ENCODE measurements around the gene SLC16A1.

The SLC16A1 gene

DNA sequence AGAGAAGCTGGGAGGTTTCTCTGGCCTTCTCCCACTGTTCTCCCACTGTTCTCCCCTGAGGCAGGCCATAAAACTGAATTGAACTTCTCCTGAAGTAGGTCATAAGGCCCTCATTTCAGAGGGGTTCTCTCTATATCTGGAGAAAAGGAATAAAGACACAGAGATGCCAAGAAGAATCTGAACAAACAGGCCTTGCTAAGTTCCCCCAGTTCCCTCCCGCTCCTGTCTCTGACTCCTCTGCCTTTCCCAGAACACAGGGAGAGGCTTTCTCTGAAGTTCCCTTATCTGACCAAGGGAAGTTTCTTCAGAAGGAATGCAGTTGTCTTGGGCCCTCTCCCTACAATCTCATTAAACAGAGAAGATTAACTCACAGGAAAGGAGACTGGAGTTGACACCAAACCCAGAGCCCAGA is 83.4 kb downstream of the SLC16A1 start:
- H3K9me3 ChIP-seq (ENCODE audit: control insufficient read depth in 5 of 5, low read length in 5 of 5): no peaks in the 10 kb centered on the region
- H3K4me3 ChIP-seq (ENCODE audit: low read depth in 1 of 5, low read length in 5 of 5): no peak overlapping the region
- no peak overlapping the region for H3K27ac ChIP-seq (ENCODE audit: low read depth, low read length)
- H3K36me3 ChIP-seq (ENCODE audit: control insufficient read depth in 5 of 5, insufficient read depth in 5 of 5, low read length in 5 of 5): no peaks in the 10 kb centered on the region
- peaks cover 0 to 13% (median 8%) of the 10 kb centered on the region in 5 donors for H3K4me1 ChIP-seq (ENCODE audit: control insufficient read depth in 5 of 5, insufficient read depth in 5 of 5, low read length in 5 of 5)
- H3K9ac ChIP-seq (ENCODE audit: low read length in 5 of 5): peak overlapping the region in 2 of 5 donors; percentile 25 to 32
- H3K27me3 ChIP-seq (ENCODE audit: control insufficient read depth in 5 of 5, insufficient read depth in 4 of 5, low read length in 5 of 5): no peaks in the 10 kb centered on the region

GRCh38 chr1:112870887-112871646 is 84.9 kb downstream of the SLC16A1 start:
- Histone ChIP-seq H3K27me3 (ENCODE audit: control insufficient read depth in 5 of 5, insufficient read depth in 4 of 5, low read length in 5 of 5) (no peaks in the 10 kb centered on the region), H3K4me1 (ENCODE audit: control insufficient read depth in 5 of 5, insufficient read depth in 5 of 5, low read length in 5 of 5) (peaks cover 0 to 13% (median 8%) of the 10 kb centered on the region in 5 donors), H3K9me3 (ENCODE audit: control insufficient read depth in 5 of 5, low read length in 5 of 5) (no peaks in the 10 kb centered on the region), H3K27ac (ENCODE audit: low read depth, low read length) (no peak overlapping the region), H3K4me3 (ENCODE audit: low read depth in 1 of 5, low read length in 5 of 5) (no peak overlapping the region), H3K36me3 (ENCODE audit: control insufficient read depth in 5 of 5, insufficient read depth in 5 of 5, low read length in 5 of 5) (no peaks in the 10 kb centered on the region), H3K9ac (ENCODE audit: low read length in 5 of 5) (no peak overlapping the region)

DNA sequence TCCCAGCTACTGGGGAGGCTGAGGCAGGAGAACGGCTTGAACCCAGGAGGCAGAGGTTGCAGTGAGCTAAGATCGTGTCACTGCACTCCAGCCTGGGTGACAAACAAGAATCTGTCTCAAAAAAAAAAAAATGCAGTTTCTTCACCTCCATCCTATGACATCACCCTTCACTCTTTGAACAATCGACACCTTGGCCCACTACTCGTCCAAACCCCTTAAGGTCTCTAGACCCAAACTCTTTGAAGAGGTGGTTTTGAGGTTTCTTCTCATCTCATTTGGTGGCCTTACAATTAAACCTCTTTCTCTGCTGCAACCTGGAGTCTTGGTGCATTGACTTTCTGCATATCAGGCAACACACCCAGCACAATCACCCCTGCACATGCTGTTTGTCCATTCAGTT is 86.1 kb downstream of the SLC16A1 start:
- Histone ChIP-seq H3K4me3 (ENCODE audit: low read depth in 1 of 5, low read length in 5 of 5) (no peak overlapping the region), H3K4me1 (ENCODE audit: control insufficient read depth in 5 of 5, insufficient read depth in 5 of 5, low read length in 5 of 5) (peaks cover 0 to 13% (median 8%) of the 10 kb centered on the region in 5 donors), H3K9ac (ENCODE audit: low read length in 5 of 5) (no peak overlapping the region), H3K27ac (ENCODE audit: low read depth, low read length) (no peak overlapping the region), H3K36me3 (ENCODE audit: control insufficient read depth in 5 of 5, insufficient read depth in 5 of 5, low read length in 5 of 5) (no peaks in the 10 kb centered on the region), H3K9me3 (ENCODE audit: control insufficient read depth in 5 of 5, low read length in 5 of 5) (no peaks in the 10 kb centered on the region), H3K27me3 (ENCODE audit: control insufficient read depth in 5 of 5, insufficient read depth in 4 of 5, low read length in 5 of 5) (no peaks in the 10 kb centered on the region)

GRCh38 chr1:112868191-112868590 is 87.8 kb downstream of the SLC16A1 start:
- Histone ChIP-seq H3K4me1 (ENCODE audit: control insufficient read depth in 5 of 5, insufficient read depth in 5 of 5, low read length in 5 of 5) (peaks cover 0 to 11% (median 8%) of the 10 kb centered on the region in 5 donors), H3K36me3 (ENCODE audit: control insufficient read depth in 5 of 5, insufficient read depth in 5 of 5, low read length in 5 of 5) (no peaks in the 10 kb centered on the region), H3K9me3 (ENCODE audit: control insufficient read depth in 5 of 5, low read length in 5 of 5) (no peaks in the 10 kb centered on the region), H3K27me3 (ENCODE audit: control insufficient read depth in 5 of 5, insufficient read depth in 4 of 5, low read length in 5 of 5) (no peaks in the 10 kb centered on the region), H3K27ac (ENCODE audit: low read depth, low read length) (no peak overlapping the region), H3K4me3 (ENCODE audit: low read depth in 1 of 5, low read length in 5 of 5) (no peak overlapping the region), H3K9ac (ENCODE audit: low read length in 5 of 5) (no peak overlapping the region)

- Histone ChIP-seq H3K9me3 (ENCODE audit: control insufficient read depth in 5 of 5, low read length in 5 of 5) (no peaks in the 10 kb centered on the region), H3K27ac (ENCODE audit: low read depth, low read length) (no peak overlapping the region), H3K36me3 (ENCODE audit: control insufficient read depth in 5 of 5, insufficient read depth in 5 of 5, low read length in 5 of 5) (no peaks in the 10 kb centered on the region), H3K4me3 (ENCODE audit: low read depth in 1 of 5, low read length in 5 of 5) (no peak overlapping the region), H3K9ac (ENCODE audit: low read length in 5 of 5) (no peak overlapping the region), H3K27me3 (ENCODE audit: control insufficient read depth in 5 of 5, insufficient read depth in 4 of 5, low read length in 5 of 5) (no peaks in the 10 kb centered on the region), H3K4me1 (ENCODE audit: control insufficient read depth in 5 of 5, insufficient read depth in 5 of 5, low read length in 5 of 5) (no peaks in the 10 kb centered on the region)
Observed at GRCh38 chr1:112866981-112867380, 89.0 kb downstream of the SLC16A1 start.

GRCh38 chr1:112866151-112866550 is 89.8 kb downstream of the SLC16A1 start:
- H3K4me3 ChIP-seq (ENCODE audit: low read depth in 1 of 5, low read length in 5 of 5): no peak overlapping the region
- H3K9me3 ChIP-seq (ENCODE audit: control insufficient read depth in 5 of 5, low read length in 5 of 5): no peaks in the 10 kb centered on the region
- H3K36me3 ChIP-seq (ENCODE audit: control insufficient read depth in 5 of 5, insufficient read depth in 5 of 5, low read length in 5 of 5): no peaks in the 10 kb centered on the region
- no peak overlapping the region for H3K9ac ChIP-seq (ENCODE audit: low read length in 5 of 5)
- H3K27ac ChIP-seq (ENCODE audit: low read depth, low read length): no peak overlapping the region
- H3K27me3 ChIP-seq (ENCODE audit: control insufficient read depth in 5 of 5, insufficient read depth in 4 of 5, low read length in 5 of 5): no peaks in the 10 kb centered on the region
- H3K4me1 ChIP-seq (ENCODE audit: control insufficient read depth in 5 of 5, insufficient read depth in 5 of 5, low read length in 5 of 5): no peaks in the 10 kb centered on the region

GRCh38 chr1:112862753-112863426 is 93.1 kb downstream of the SLC16A1 start:
- H3K27ac ChIP-seq (ENCODE audit: low read depth, low read length): no peak overlapping the region
- H3K4me3 ChIP-seq (ENCODE audit: low read depth in 1 of 5, low read length in 5 of 5): no peak overlapping the region
- H3K36me3 ChIP-seq (ENCODE audit: control insufficient read depth in 5 of 5, insufficient read depth in 5 of 5, low read length in 5 of 5): no peaks in the 10 kb centered on the region
- H3K27me3 ChIP-seq (ENCODE audit: control insufficient read depth in 5 of 5, insufficient read depth in 4 of 5, low read length in 5 of 5): no peaks in the 10 kb centered on the region
- H3K9me3 ChIP-seq (ENCODE audit: control insufficient read depth in 5 of 5, low read length in 5 of 5): no peaks in the 10 kb centered on the region
- no peaks in the 10 kb centered on the region for H3K4me1 ChIP-seq (ENCODE audit: control insufficient read depth in 5 of 5, insufficient read depth in 5 of 5, low read length in 5 of 5)
- no peak overlapping the region for H3K9ac ChIP-seq (ENCODE audit: low read length in 5 of 5)
